H1 (cell line): ENCODE measurements around the gene RFX2. TPM values are rescaled to one million over a fixed set of nuclear protein-coding genes. Genes with fewer than 3 reads are reported as not detected.

ENCODE experiments used
- CEBPB ChIP-seq: IDR thresholded peaks from 2 replicates; pipeline ENCODE4 v1.6.1; 2012; ENCODE audit warnings: low read depth, low read length
- CHD7 ChIP-seq: fragments of 300-600 bp; sonication (generic); IDR thresholded peaks from 2 replicates; pipeline ENCODE4 v1.7.1; 2012; ENCODE audit warnings: low read length, moderate library complexity, mild to moderate bottlenecking, inconsistent platforms; ENCODE audit not compliant: insufficient replicate concordance
- E2F6 ChIP-seq: IDR thresholded peaks from 2 replicates; pipeline ENCODE4 v1.6.1; 2012; ENCODE audit warnings: inconsistent platforms
- GTF2F1 ChIP-seq: IDR thresholded peaks from 2 replicates; pipeline ENCODE4 v1.6.1; 2012; ENCODE audit warnings: low read depth, low read length, improper control_type of control experiment, borderline replicate concordance
- HDAC2 ChIP-seq, 2 experiments: fragments of 300-600 bp in 1 of 2; sonication (generic) in 1 of 2; IDR thresholded peaks; 2 replicates each; pipeline ENCODE4 v1.6.1; 2011 to 2012; ENCODE audit warnings: low read depth in 2 of 2, low read length in 2 of 2, mild to moderate bottlenecking in 2 of 2, moderate library complexity in 2 of 2, borderline replicate concordance in 1 of 2, inconsistent platforms in 1 of 2
- KDM1A ChIP-seq: fragments of 200-600, 300-600 bp; sonication (generic); IDR thresholded peaks from 2 replicates; pipeline ENCODE4 v1.7.1; 2016; ENCODE audit warnings: mild to moderate bottlenecking, low read length, borderline replicate concordance
- RNF2 ChIP-seq: fragments of 200-900, 300-1000 bp; sonication (generic); IDR thresholded peaks from 2 replicates; pipeline ENCODE4 v1.7.1; 2016; ENCODE audit warnings: borderline replicate concordance, low read depth, mild to moderate bottlenecking, antibody characterized with exemption, low read length; ENCODE audit not compliant: poor library complexity, severe bottlenecking; ENCODE audit errors: missing control alignments
- SP2 ChIP-seq: IDR thresholded peaks from 2 replicates; pipeline ENCODE4 v1.6.1; 2012; ENCODE audit warnings: mild to moderate bottlenecking, low read length, inconsistent platforms
- TCF12 ChIP-seq: IDR thresholded peaks from 2 replicates; pipeline ENCODE4 v1.6.1; 2011; ENCODE audit warnings: low read depth, mild to moderate bottlenecking, low read length
- polyA plus RNA-seq, 7 experiments: library from polyadenylated mRNA; depleted of rRNA in 3 of 7; stranded (reverse) in 5 of 7; unstranded in 2 of 7; fragments of >200 nt in 5 of 7; fragments of 200-250 nt in 2 of 7; gene quantifications; 1 replicate in 5 of 7; 2 replicates in 1 of 7; 4 replicates in 1 of 7; pipeline versions ENCODE4 v1.2.1 to v1.2.3, GENCODE V29; 2011 to 2013; ENCODE audit warnings: missing spikeins in 2 of 7, mixed read lengths in 2 of 7
- total RNA-seq: library from RNA; stranded (reverse); fragmentation: NEBNext Ultra II Directional; extraction: Animal tissue kit (Norgen Biotek cat#: 25700); gene quantifications from 2 replicates; pipeline ENCODE4 v1.2.1, GENCODE V29; 2021

RFX2 gene
- total and polyA plus RNA-seq, 2 of the 8 experiments (the other 6 are each of a cell fraction or from before 2014, with no cell fraction given), result 4.8 to 5.3 TPM

GRCh38 chr19:6113616-6114188, 3.4 kb upstream of the RFX2 start (continued):
- TF ChIP-seq CHD7 (no peak), CEBPB (no peak), GTF2F1 (no peak), KDM1A (no peak), RNF2 (no peak), HDAC2 (IDR thresholded peaks at IDR 0.05; ENCODE audit: borderline replicate concordance in 1 of 2, low read depth in 2 of 2, low read length in 2 of 2) (no peak), E2F6 (no peak), TCF12 (no peak), SP2 (no peak)
